Activated naive CD4-positive, alpha-beta T cell treated with anti-CD3 and anti-CD28 coated beads for 36 hours (primary cell): ENCODE measurements around the gene TWIST2. TPM values are rescaled to one million over a fixed set of nuclear protein-coding genes. Genes with fewer than 3 reads are reported as not detected.

ENCODE experiments used
- CTCF ChIA-PET: fragments of 350-600 bp; sonication (Branson Sonifier 250); formaldehyde crosslinking; loops from one replicate; lab custom pipeline; 2021; ENCODE audit warnings: antibody characterized with exemption; lab: Charles Lee
- DNase-seq: peaks from one replicate; pipeline ENCODE4 v3.0.0-alpha.2; 2020
- H3K27ac Mint-ChIP-seq: one replicate; pipeline ENCODE4 v1.8.0; 2021; ENCODE audit warnings: mild to moderate bottlenecking, mixed read lengths
- H3K27me3 Mint-ChIP-seq: one replicate; pipeline ENCODE4 v1.8.0; 2021; ENCODE audit warnings: low read depth, mixed read lengths
- H3K36me3 Mint-ChIP-seq: one replicate; pipeline ENCODE4 v1.8.0; 2021; ENCODE audit warnings: low read depth, mixed read lengths
- H3K4me1 Mint-ChIP-seq: one replicate; pipeline ENCODE4 v1.8.0; 2021; ENCODE audit warnings: low read depth, mixed read lengths
- H3K4me3 Mint-ChIP-seq: one replicate; pipeline ENCODE4 v1.8.0; 2021; ENCODE audit warnings: mild to moderate bottlenecking, moderate library complexity, mixed read lengths
- H3K9me3 Mint-ChIP-seq: one replicate; pipeline ENCODE4 v1.8.0; 2021; ENCODE audit warnings: mixed read lengths
- intact Hi-C: fragments of 100-400 bp; cut with micrococcal nuclease; formaldehyde crosslinking; loops from one replicate; pipeline ENCODE4 v1.15.1; 2023
- total RNA-seq, 2 experiments: library from RNA; stranded (reverse); gene quantifications; one replicate each; pipeline ENCODE4 v1.2.3, GENCODE V29; 2021

TWIST2 gene
- not detected for total RNA-seq

DNA sequence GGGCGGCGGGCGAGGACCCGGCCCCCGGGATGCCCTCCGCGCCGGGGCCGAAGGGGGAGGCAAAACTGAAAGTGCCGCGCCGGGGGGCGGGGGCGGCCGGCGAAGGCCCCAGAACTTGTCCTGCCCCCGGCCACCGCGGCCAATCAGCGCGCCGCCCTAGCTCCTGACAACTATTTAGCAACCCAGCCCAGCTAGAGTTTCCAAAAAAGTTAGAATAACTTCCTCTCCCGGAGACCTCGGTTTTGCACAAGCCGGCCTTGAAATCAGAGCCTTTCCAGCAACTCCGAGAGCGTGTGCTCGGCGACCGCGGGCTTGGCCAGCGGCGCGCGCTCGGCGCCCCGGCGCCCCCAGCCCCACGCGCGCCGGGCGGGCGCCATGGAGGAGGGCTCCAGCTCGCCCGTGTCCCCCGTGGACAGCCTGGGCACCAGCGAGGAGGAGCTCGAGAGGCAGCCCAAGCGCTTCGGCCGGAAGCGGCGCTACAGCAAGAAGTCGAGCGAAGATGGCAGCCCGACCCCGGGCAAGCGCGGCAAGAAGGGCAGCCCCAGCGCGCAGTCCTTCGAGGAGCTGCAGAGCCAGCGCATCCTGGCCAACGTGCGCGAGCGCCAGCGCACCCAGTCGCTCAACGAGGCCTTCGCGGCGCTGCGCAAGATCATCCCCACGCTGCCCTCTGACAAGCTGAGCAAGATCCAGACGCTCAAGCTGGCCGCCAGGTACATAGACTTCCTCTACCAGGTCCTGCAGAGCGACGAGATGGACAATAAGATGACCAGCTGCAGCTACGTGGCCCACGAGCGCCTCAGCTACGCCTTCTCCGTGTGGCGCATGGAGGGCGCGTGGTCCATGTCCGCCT lies at the start of gene TWIST2:
Gene TWIST2 (plus strand): TSS at position 245 of the 850 bp plus-strand sequence. CDS start 131 bp downstream, at position 376.
- no peaks in the 10 kb centered on the region for H3K9me3 Mint-ChIP-seq
- no peak for DNase-seq
- CTCF ChIA-PET = no interaction called here
- peaks cover 57% of the 10 kb centered on the region for H3K27me3 Mint-ChIP-seq
- intact Hi-C loops = no loop called here
- H3K36me3 Mint-ChIP-seq = no peaks in the 10 kb centered on the region
- no peak within 1 kb of the TSS for H3K4me3 Mint-ChIP-seq
- no peaks in the 10 kb centered on the region for H3K4me1 Mint-ChIP-seq
- H3K27ac Mint-ChIP-seq = no peak within 1 kb of the TSS

DNA sequence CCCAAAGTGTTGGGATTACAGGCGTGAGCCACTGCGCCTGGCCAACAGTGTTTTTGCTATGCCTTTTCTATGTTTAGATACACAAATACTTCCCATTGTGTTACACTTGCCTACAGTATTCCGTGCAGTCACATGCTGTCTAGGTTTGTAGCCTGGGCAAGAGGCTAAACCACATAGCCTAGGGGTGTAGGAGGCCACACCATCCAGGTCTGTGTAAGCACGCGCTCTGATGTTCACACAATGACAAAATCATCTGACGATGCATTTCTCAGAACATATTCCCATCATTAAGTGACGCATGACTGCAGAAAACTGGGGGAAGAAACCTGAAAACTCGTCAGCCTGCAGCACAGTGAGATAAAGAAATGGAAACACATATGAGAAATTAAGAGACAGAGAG lies 46.1 kb upstream of the TWIST2 start:
- Mint-ChIP-seq H3K36me3 (no peaks in the 10 kb centered on the region), H3K27ac (no peak overlapping the region), H3K4me3 (no peak overlapping the region), H3K4me1 (no peaks in the 10 kb centered on the region), H3K27me3 (peaks cover 20% of the 10 kb centered on the region), H3K9me3 (no peaks in the 10 kb centered on the region)
- intact Hi-C loops = no loop called here
- CTCF ChIA-PET = no interaction called here
- DNase-seq = no peak

GRCh38 chr2:238802957-238803356 lies 44.9 kb upstream of the TWIST2 start:
- Mint-ChIP-seq H3K9me3 (no peaks in the 10 kb centered on the region), H3K4me3 (no peak overlapping the region), H3K27ac (no peak overlapping the region), H3K27me3 (peaks cover 17% of the 10 kb centered on the region), H3K36me3 (no peaks in the 10 kb centered on the region), H3K4me1 (no peaks in the 10 kb centered on the region)
- CTCF ChIA-PET = no interaction called here
- DNase-seq = no peak
- intact Hi-C loops = no loop called here

DNA sequence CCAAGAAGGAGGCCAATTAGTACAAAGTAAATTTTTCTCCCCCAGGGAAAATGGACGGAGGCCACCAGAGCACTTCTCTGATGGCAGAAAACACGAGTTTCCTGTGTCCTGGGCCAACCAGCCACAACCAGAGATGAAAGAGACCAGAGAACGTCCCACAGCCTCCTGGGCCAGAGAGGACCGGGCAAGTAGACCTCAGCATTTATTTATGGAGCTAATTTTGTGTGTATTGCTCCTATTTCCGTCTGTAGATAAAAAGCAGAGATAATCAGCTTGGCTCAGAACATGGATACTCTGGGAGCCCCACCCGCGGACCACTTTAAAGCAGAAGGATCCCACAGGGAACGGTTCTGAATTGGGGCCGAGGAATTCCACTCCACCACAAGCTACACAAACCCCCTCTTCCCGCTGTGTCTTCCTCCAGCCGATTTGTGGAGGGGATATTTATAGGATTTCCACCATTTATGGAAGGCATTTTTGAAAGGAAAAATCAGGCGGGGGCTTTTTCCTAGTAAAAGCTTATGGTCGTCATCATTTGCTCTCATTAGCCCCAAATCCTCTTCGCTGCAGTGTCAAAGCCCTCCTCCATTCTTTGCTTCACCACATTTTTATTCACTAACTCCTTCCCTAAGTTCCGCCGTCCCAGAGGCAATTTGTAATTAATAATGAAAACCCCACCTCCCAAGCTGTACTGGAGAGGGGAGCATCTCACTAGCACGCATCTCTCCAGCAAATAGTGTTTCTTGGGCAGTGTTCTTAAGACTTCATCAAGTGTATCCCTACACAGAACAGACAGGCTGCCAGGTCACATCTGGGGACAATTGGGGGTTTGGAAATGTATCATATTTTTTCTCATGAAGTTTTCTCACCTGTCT lies 43.7 kb upstream of the TWIST2 start:
- Mint-ChIP-seq H3K36me3 (no peaks in the 10 kb centered on the region), H3K4me1 (no peaks in the 10 kb centered on the region), H3K27me3 (peaks cover 15% of the 10 kb centered on the region), H3K9me3 (peaks cover 2% of the 10 kb centered on the region), H3K4me3 (no peak overlapping the region), H3K27ac (no peak overlapping the region)
- CTCF ChIA-PET = interaction anchor here (1.9 kb wide), 1 partner anchor 20 kb away, joined by 6 read pairs; no protein-coding TSS in a partner anchor
- DNase-seq = no peak
- intact Hi-C loops = no loop called here

DNA sequence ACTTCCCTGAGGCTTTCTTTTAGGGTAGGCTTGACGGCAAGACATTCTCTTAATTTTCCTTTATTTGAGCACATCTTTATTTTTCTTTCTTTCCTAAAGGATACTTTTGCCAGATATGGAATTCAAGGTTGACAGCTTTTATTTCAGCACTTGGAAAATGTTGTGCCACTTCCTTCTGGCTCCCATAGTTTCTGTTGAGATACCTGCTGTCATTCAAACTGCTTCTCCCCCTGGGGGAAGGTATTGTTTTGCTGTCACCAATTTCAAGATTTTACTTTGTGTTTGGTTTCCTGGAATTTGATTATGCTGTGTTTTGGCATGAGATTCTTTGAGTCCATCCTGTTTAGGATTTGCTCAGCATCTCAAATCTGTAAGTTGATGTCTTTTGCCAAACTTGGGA lies 39.1 kb upstream of the TWIST2 start:
- Mint-ChIP-seq H3K27me3 (no peaks in the 10 kb centered on the region), H3K4me3 (no peak overlapping the region), H3K4me1 (no peaks in the 10 kb centered on the region), H3K36me3 (no peaks in the 10 kb centered on the region), H3K27ac (no peak overlapping the region), H3K9me3 (peaks cover 4% of the 10 kb centered on the region)
- no peak for DNase-seq
- intact Hi-C loops = no loop called here
- CTCF ChIA-PET = no interaction called here

DNA sequence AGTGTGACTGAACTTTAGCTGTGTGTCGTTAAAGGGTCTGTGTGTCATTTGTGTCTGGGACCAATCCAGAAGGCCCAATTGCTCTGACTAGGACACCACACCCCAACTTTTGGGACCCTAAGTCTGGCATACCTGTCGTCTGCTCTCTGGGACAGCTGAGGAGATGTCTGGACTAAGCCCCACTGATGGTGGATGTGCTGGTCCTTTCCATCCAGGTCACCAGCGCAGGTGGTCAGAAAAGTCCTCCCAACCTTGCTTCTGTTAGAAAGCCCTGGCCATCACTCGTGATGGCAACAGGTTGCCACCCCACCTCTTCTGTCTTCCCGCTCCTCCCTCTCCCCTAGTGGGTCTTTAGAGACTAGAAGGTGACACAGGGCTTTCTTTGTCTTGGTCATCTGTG lies 37.6 kb upstream of the TWIST2 start:
- Mint-ChIP-seq H3K4me1 (no peaks in the 10 kb centered on the region), H3K27ac (no peak overlapping the region), H3K4me3 (no peak overlapping the region), H3K9me3 (peaks cover 4% of the 10 kb centered on the region), H3K27me3 (peaks cover 4% of the 10 kb centered on the region), H3K36me3 (no peaks in the 10 kb centered on the region)
- DNase-seq = no peak
- CTCF ChIA-PET = no interaction called here
- intact Hi-C loops = no loop called here

GRCh38 chr2:238811293-238811692 lies 36.6 kb upstream of the TWIST2 start:
- DNase-seq = no peak
- H3K36me3 Mint-ChIP-seq = no peaks in the 10 kb centered on the region
- H3K27ac Mint-ChIP-seq = no peak overlapping the region
- no peaks in the 10 kb centered on the region for H3K4me1 Mint-ChIP-seq
- peaks cover 5% of the 10 kb centered on the region for H3K27me3 Mint-ChIP-seq
- CTCF ChIA-PET = no interaction called here
- peaks cover 4% of the 10 kb centered on the region for H3K9me3 Mint-ChIP-seq
- intact Hi-C loops = no loop called here
- no peak overlapping the region for H3K4me3 Mint-ChIP-seq

DNA sequence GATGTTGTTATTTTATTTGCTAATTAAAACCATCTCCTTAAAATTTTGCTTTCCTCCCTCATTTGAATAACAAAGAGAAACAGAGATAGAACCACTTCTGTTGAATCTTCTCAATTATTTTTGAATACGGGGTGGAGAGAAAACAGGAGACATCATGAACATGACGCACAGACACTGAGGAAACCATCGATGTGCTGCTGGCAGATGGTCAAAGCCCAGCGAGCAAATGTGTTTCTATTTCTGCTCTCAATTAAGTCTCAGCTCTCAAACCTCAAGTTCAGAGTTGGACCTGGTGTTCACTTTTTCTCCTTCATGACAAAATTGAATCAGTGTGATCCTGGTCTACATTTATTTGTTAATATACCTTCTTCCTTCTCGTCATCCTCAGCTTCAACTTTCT lies 36.1 kb upstream of the TWIST2 start:
- Mint-ChIP-seq H3K27ac (no peak overlapping the region), H3K27me3 (peaks cover 8% of the 10 kb centered on the region), H3K4me1 (no peaks in the 10 kb centered on the region), H3K9me3 (peaks cover 4% of the 10 kb centered on the region), H3K4me3 (no peak overlapping the region), H3K36me3 (no peaks in the 10 kb centered on the region)
- intact Hi-C loops = no loop called here
- DNase-seq = no peak
- CTCF ChIA-PET = no interaction called here

GRCh38 chr2:238813109-238813508 lies 34.8 kb upstream of the TWIST2 start:
- Mint-ChIP-seq H3K4me3 (no peak overlapping the region), H3K9me3 (peaks cover 4% of the 10 kb centered on the region), H3K36me3 (no peaks in the 10 kb centered on the region), H3K27me3 (peaks cover 18% of the 10 kb centered on the region), H3K4me1 (no peaks in the 10 kb centered on the region), H3K27ac (no peak overlapping the region)
- CTCF ChIA-PET = no interaction called here
- intact Hi-C loops = no loop called here
- DNase-seq = no peak

- H3K27ac Mint-ChIP-seq = no peak overlapping the region
- H3K36me3 Mint-ChIP-seq = no peaks in the 10 kb centered on the region
- CTCF ChIA-PET = no interaction called here
- intact Hi-C loops = no loop called here
- no peaks in the 10 kb centered on the region for H3K4me1 Mint-ChIP-seq
- no peak overlapping the region for H3K4me3 Mint-ChIP-seq
- DNase-seq = no peak
- no peaks in the 10 kb centered on the region for H3K9me3 Mint-ChIP-seq
- H3K27me3 Mint-ChIP-seq = peaks cover 33% of the 10 kb centered on the region
Observed at GRCh38 chr2:238814815-238815214, 33.1 kb upstream of the TWIST2 start.

DNA sequence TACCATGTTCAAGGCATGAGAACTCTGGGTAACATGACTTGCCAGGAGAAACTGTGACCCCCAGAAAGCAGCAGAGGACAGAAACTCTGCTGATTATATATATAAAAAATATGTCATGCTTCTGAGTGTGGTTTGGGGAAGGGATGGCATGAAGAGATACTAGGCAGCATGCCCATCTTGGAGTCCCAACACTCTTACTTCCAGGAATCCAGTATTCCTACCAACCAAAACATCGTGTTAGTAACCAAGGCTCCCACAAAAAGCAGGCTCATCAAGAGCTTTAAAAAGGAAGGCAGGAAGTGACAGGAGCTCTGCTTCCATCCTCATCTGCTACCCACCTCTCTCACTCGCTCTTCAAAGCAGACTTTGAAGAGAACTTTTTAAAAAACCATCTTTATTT lies 31.6 kb upstream of the TWIST2 start:
- CTCF ChIA-PET = no interaction called here
- no peak for DNase-seq
- H3K9me3 Mint-ChIP-seq = peaks cover 4% of the 10 kb centered on the region
- no peaks in the 10 kb centered on the region for H3K36me3 Mint-ChIP-seq
- H3K4me3 Mint-ChIP-seq = no peak overlapping the region
- H3K27me3 Mint-ChIP-seq = peaks cover 44% of the 10 kb centered on the region
- H3K27ac Mint-ChIP-seq = no peak overlapping the region
- no peaks in the 10 kb centered on the region for H3K4me1 Mint-ChIP-seq
- intact Hi-C loops = no loop called here

GRCh38 chr2:238817382-238817781 lies 30.5 kb upstream of the TWIST2 start:
- no peak for DNase-seq
- Mint-ChIP-seq H3K27ac (no peak overlapping the region), H3K27me3 (peaks cover 48% of the 10 kb centered on the region), H3K4me1 (no peaks in the 10 kb centered on the region), H3K4me3 (no peak overlapping the region), H3K36me3 (no peaks in the 10 kb centered on the region), H3K9me3 (peaks cover 4% of the 10 kb centered on the region)
- intact Hi-C loops = no loop called here
- CTCF ChIA-PET = no interaction called here
